ENCODE results near the gene SLC29A3. TPM values are rescaled to one million over a fixed set of nuclear protein-coding genes. Genes with fewer than 3 reads are reported as not detected.

SLC29A3 gene
- 13.1 to 15.7 TPM (median 14.0 TPM) in 5 replicates for total RNA-seq (2022; extraction: Qiagen RNA extraction; ENCODE audit: low read depth)

DNA sequence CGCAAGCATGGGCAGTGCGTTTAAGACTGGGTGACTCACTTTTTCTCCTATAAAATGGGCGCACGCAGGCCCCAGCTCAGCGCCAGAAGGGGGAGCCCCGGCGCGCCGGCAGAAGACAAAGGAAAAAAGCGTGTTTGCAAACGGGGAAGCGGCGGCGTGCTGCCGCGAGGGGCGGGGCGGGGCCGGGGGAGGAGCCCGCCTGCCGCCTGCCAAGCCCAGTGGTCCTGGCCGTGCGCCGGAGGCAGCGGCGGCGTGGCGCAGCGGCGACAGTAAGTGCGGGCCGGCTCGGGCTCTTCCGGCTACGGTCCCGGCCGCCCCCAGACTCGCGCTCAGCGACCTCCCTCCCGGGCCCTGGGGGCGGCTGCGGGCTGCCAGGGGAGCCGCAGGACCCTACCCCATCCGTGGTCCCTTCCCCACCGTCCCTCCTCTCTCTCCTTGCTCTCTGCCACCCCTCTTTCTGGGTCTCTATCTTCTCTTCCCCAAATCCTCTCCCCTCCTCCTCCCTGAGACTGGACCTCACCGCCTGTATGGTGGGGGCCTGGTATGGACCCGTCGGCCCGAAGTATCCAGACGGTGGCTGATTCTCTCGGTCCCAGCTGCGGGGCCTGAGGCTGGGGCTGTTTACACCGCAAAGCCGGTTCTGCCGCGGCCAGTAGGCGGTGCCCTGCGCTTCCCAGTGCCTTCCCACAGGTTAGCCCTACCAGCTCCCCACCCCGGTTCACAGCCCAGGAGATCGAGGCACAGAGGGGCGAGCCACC is at the start of gene SLC29A3:
Gene SLC29A3 (plus strand): TSS at position 218 of the 758 bp plus-strand sequence. CDS start 51 bp downstream, at position 269.

GRCh38 chr10:71396711-71397295 is 77.7 kb downstream of the SLC29A3 start, which contains the start of gene CDH23:
Gene CDH23, plus strand, starts transcription at chr10:71396920. Its CDS starts 42,912 bp downstream, at chr10:71439832.

Other genes with a start within 250 kb of the SLC29A3 start
- 0.57 to 0.87 TPM (median 0.71 TPM) in 5 replicates for gene UNC5B, start 106.7 kb upstream of the SLC29A3 start, total RNA-seq (2022; extraction: Qiagen RNA extraction; ENCODE audit: low read depth)
- 2.2 to 2.7 TPM (median 2.3 TPM) in 5 replicates for gene CDH23, start 77.7 kb downstream of the SLC29A3 start, total RNA-seq (2022; extraction: Qiagen RNA extraction; ENCODE audit: low read depth)

Data from A549 treated with DMSO at 1 μM for 4 hours (cell line).